Stimulated activated CD8-positive, alpha-beta memory T cell treated with anti-CD3 and anti-CD28 coated beads, Interleukin-15, amount 100 ng/mL, for 24 hours (primary cell): ENCODE data around the gene PPP2R3B.
"Not testable (repeated sequence)": the region's sequence is repeated elsewhere in the genome, so short reads cannot be mapped to it uniquely, and the experiment has no call there.

ENCODE experiments used
- DNase-seq: peaks from one replicate; pipeline ENCODE4 v3.0.0-alpha.2; 2020; ENCODE audit warnings: low read depth

Gene PPP2R3B

GRCh38 chrX:319579-320125 is 67.1 kb downstream of the PPP2R3B start:
- DNase-seq: no peak

DNA sequence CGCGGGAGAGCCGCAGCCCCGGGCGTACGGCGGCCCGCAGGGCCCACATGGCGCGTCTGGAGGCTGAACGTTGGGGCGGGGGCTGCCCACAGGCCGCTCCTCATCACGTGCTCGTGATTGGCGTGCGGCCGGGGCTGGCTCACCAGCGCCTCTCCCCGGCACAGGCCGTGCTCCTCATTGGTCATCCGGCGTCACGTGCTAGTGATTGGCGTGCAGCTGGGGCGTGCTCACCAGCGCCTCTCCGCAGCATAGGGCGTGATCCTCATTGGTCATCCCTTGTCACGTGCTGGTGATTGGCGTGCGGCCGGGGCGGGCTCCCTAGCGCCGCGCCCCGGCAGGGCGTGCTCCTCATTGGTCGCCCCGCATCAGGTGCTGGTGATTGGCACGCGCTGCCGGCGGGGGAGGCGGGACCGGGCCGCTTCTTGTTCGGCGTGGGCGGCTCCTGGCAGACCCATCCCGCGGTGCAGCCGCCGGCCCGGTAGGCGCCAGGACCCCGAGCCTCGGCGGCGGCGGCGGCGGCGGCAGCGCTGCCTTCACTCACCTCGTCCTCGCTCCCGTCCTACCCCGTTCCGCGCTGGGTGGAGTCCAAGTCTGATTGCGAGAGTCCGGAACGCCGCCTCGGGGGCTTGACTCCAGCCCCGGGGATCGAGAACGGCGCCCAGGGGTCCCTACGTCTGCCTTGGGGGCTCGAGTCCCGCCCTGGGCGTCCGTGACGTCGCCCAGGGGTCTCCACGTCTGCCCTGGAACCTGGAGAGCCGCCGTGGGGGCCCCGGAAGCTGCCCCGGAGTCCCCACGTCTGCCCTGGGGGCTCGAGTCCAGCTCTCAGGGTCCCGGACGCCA is 67.7 kb downstream of the PPP2R3B start, which contains the start of gene GTPBP6:
Gene GTPBP6, minus strand, starts transcription at position 58 of the 840 bp plus-strand sequence. Its CDS starts 9 bp downstream, at position 49.
- DNase-seq: peak; percentile 87

GRCh38 chrX:318068-318738 is 68.5 kb downstream of the PPP2R3B start:
- peak; percentile 85 for DNase-seq

GRCh38 chrX:317424-318067 is 69.2 kb downstream of the PPP2R3B start:
- peak; percentile 61 for DNase-seq

DNA sequence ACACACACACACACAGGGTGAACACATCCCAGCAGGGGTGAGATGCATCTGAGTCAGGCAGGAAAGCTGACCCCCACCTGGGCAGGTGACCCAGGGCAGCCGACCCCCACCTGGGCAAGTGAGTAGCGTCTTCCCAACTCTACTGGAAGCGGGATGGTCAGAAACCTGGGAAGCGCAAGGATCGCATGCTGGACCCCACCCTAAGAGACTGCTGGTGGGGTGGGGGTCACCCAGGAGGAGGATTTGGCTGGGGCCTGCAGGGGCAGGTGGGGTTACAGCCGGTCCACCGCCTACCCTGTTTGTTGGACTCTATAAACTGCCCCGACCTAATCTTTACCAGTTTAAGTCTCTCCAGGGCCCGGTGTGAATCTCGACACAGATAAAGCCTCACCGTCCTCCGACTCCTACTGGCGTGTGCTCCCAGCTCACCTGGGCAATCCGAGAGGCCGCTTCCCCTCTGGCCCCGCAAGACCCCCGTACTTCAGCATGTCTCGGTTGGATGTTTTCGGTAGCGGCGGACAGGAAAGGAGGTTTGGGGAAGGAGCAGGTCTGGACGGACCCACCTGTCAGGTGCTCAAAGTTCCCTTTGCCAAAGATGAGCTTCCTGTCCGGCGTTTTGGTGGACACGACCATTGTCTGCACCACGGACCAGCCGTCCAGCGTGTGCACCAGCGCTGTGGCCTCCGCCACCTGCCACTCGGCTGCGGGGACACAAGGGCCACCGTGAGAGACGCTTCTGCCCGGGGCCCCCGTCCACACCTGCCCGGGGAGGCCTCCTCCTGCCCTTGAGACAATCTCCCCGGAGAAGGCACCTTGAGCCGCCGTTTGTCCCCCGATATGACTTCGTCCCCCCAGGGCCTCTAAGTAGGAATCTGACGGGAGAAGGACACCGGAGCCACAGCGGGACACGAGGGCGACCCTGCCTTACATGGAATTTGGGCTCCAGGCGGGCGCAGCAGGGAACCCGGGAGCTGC is 70.1 kb downstream of the PPP2R3B start:
- no peak for DNase-seq

DNA sequence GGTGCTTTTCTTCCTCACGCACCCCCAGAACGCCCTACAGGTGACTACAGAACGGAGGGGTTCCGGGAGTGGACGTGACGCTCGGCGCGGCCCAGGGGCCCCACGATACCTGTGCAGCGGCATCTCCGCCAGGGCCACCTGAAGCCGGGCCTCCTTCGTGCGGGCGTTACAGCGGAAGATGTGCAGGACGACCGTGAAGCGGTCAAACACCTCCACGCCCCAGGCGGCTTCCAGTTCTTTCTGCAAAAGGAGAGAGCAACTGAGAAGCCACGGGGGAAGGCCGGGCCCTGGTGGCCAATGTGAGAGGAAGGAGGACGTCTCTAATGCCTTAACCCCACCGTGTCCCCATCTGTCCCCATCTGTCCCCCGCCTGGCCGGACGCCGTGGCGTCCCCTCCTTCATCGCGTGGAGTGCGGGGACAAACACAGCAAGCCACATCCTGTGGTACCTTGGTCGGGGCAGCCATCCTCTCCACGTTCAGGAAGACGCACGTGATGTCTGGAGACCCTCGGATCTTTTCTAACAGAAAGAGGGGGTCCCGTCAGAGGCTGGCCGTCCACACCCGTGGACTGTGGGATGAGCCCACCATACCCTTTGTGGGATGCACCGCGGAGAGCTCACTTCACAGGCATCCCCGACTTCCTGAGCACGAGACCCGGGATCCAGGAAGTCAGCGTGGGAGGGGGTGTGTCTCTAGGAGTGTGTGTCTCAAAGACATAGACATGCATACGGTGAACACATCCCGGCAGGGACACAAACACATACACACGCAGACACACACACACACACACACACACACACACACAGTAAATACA is 71.7 kb downstream of the PPP2R3B start:
- no peak for DNase-seq

DNA sequence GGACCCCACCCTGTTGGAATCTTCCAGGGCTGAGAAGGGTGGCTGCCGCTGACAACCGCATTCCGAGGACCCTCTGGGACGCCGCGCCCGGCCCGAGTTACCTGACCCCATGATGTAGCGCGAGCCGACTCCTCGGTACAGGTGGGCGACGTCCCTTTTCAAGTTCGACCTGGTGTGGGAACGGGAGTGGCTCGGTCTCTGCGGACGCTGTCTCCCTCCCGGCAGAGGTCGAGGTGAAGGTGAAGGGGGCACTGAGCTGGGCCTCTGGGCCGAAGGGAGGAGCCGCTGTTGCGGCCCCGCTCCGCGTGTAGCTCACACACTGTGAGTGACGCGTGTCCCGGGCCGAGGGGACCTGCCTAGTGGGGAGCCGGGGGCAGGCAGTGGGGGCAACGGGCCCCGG is 72.7 kb downstream of the PPP2R3B start:
- no peak for DNase-seq

DNA sequence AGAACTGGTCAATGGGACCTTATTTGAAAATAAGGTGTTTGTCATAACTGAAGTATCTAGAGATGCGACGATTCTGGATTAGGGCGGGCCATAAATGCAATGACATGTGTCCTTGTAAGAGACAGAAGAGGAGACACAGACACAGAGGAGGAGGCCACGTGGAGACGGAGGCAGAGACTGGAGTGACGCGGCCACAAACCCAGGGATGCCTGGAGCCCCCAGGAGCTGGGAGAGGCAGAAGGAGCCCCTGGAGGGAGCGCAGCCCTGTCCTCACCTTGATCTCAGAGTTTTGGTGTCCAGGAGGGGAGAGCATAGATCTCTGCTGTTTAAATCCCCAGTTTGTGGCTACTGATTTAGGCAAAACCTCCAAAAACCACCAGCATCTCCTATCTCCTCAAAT is 73.2 kb downstream of the PPP2R3B start:
- DNase-seq: no peak

- no peak for DNase-seq
Observed at GRCh38 chrX:312621-313331, 73.9 kb downstream of the PPP2R3B start.

- no peak for DNase-seq
Observed at GRCh38 chrX:311156-312129, 75.3 kb downstream of the PPP2R3B start.

DNA sequence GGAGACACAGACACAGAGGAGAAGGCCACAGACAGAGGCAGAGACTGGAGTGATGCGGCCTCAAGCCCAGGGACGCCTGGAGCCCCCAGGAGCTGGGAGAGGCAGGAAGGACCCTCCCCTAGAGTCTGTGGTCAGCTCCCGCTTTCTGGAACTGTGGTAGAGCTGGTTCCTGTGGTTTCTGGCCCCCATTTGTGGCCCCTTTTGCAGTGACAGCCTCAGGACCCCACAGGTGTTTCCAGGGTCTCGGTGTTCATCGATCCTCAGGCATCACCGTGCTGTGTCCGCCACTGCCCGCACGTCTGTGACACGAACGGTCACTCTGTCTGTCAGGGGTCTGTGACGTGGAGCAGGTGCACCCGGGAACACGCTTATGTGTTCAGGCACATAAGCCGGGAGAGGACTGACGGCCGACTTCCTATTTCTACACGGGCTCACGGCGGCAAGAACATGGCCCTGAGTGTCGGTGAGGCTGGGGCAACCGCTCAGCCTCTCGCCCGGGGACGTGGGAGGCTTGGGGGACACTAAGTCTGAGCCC is 76.0 kb downstream of the PPP2R3B start:
- DNase-seq: no peak

- DNase-seq: no peak
Observed at GRCh38 chrX:308821-309520, 77.7 kb downstream of the PPP2R3B start.

- DNase-seq: no peak
Observed at GRCh38 chrX:307261-308111, 79.2 kb downstream of the PPP2R3B start.

GRCh38 chrX:306614-307251 is 80.0 kb downstream of the PPP2R3B start:
- not testable (repeated sequence) for DNase-seq

DNA sequence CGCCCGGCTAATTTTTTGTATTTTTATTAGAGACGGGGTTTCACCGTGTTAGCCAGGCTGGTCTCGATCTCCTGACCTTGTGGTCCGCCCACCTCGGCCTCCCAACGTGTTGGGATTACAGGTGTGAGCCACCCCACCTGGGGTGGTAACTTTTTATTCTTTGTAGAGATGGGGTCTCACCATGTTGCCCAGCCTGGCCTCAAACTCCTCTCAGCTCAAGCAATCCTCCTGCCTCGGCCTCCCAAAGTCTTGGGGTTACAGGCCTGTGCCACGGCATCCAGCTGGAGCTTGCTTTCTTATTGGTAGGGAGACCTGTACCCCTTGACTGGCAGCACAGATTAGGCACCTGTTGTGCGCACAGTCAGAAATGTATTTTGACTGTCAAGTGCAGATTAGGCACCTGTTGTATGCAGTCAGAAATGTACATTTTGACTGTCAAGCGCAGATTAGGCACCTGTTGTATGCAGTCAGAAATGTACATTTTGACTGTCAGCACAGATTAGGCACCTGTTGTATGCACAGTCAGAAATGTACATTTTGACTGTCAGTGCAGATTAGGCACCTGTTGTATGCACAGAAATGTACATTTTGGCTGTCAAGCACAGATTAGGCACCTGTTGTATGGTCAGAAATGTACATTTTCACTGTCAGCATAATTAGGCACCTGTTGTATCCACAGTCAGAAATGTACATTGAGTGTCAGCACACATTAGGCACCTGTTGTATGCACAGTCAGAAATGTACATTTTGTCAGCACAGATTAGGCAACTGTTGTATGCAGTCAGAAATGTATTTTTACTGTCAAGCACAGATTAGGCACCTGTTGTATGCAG is 80.7 kb downstream of the PPP2R3B start:
- DNase-seq: not testable (repeated sequence)
